ENCODE data around the gene PHF12. TPM values are rescaled to one million over a fixed set of nuclear protein-coding genes. Genes with fewer than 3 reads are reported as not detected.

PHF12 gene
- polyA plus RNA-seq, 1 donor, result 57.6 TPM

- no peak for DNase-seq
These were observed 4.8 kb upstream of the PHF12 start for GRCh38 chr17:28956112-28956511.

DNA sequence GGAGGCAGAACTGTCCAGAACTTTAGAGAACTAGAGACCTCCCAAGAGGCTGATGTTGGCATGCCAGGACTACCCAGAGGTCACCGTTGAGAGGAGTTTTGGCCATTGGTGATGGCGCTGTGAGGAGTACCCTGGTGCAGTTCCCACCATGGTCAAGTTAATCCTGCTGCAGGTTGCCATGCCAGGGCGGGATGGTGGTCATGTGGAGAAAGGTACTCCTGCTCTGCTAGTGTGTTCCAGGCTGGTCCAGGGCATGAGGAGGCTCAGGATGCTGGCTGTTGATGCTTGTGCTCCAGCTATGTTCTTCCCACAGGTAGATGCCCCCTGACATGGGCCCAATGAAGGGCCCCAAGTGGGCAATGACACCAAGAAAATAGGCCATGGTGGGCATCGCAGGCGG, 4.1 kb upstream of the PHF12 start:
- DNase-seq, result no peak

GRCh38 chr17:28954886-28955285, 3.6 kb upstream of the PHF12 start:
- no peak for DNase-seq

- DNase-seq, result peak; percentile 52
These were observed 2.3 kb upstream of the PHF12 start for GRCh38 chr17:28953444-28954118.

DNA sequence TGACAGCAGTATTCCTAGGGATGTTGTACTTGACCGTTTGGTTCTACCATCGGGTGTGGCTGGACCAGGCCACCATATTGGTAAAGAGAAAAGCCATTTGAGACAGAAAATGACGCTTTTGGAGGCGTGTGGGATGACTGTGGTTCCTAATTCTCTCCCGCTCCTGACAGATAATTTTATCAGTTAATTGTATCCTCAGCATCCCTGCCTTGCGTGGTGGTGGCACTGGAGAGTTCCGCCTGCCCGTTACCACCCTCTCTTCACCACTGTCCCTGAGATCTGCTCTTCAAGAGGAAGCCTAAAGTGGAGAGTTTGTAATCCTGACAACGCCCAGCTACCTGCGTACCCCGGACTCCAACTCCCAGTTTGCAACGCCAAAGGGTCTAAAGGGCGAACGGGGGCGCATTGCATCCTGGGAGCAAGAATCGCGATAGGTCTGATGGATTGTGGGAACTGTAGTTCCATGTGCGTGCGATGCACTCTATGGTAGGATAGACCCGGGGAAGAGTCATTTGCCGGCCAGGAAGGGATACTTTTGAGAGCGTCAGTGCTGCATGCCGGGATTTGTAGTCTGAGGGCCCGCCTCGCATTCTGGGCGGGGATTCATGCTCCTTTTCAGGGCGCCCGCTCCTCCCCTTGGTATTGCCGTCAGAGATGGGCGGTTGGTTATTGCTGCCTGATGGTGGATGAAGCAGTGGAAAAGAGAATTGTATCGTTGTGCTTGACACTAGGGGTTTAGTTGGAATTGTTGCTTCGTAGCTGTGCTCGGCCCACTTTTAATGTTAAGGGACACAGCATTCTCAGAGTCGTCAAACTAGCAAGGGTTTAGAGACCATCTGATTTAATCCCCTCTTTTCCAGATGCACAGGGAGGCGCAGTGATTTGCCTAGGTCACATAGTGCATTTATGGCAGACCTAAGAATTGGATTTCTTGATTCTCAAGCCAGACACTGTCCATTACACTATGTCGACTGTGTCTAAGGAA, 965 bp upstream of the PHF12 start:
- peak; percentile 99 for DNase-seq

DNA sequence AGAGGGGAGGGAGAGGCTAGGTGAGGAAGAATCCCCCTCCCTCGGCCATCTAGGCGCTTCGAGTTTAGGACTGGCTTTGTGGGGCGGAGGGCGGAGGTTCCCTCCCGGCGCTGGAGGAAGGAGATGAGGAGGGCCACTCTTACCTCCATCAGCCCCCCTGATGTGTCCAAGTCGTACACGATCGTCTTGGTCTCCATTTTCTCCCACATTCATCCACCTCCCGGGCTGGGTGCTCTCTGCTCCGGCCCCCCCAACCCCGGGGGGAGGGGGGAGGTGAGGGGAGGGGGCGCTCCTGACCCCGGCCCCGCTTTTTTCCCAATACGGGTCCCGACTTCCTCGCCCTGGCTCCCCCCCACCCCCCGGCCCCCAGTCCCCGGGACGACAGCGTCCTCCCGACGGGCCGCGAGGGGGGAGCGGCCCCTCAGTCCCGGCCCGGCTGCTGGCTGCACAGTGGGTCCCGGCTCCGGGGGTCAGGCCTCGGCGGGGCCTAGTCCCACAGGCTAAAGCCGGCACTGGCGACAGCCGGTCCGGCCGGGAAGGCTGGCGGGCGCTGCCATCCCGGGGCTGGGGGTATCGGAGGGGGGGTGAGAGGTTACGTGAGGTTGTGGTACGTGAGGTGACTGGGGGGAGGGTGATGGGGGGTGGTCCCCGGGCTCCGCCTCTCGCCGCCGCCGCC, 428 bp downstream of the PHF12 start:
- no peak for DNase-seq

GRCh38 chr17:28950017-28950751, 1.1 kb downstream of the PHF12 start:
- DNase-seq, result peak; percentile 49

- DNase-seq, result peak; percentile 56
These were observed 1.9 kb downstream of the PHF12 start for GRCh38 chr17:28949185-28950016.

DNA sequence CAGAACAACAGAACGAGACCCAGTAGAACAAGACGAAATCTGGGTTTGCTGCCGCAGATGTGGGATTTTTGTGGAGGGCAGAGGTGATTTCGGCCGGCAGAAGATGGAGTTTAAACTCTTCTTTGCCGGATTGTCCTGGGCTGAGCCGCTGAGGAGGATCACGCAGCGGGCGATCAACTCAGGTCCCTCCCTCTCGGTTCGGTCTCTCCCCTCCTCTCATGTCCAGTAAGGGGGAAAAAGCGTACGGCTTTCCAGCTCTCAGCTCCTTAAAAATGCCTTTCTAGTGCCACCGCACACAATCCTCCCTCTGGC, 2.5 kb downstream of the PHF12 start:
- no peak for DNase-seq

GRCh38 chr17:28948342-28948741, 3.0 kb downstream of the PHF12 start:
- DNase-seq, result no peak

DNA sequence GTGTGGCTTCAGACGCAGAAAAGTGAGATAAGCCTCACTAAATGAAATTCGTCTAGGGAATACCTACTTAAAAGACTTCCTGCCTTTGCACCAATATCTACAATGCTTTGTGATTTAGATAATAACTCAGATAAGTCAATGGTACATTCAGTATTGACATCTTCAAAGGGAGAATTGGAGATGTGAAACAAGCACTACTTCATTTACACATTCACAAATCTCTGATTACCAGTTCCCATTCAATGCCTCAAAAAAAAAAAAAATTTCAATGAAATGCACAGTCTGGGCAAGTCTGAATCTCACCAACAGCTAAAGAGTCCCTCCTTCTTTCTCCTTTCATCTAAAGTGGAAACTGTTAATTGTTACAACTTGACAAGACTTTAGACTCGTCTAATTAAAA, 3.7 kb downstream of the PHF12 start:
- no peak for DNase-seq

DNA sequence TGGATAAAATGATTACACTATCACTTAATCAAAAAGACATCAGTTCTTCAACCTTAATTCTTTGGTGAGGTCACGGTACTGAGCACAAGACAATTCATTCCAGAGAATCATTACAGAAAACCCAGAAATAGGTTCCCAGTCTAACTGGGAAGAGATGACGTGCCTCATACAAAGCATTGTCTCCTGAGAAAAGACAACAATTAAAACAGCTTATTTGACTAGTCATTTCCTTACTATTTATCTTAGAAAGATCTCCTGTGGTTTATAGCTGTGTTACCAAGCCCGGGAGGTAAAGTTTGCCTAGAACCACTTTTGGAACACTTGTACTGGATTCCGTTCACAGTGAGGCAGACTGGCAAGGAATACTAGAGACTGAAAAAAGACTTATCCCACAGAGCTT, 5.1 kb downstream of the PHF12 start:
- no peak for DNase-seq

- DNase-seq, result no peak
These were observed 6.2 kb downstream of the PHF12 start for GRCh38 chr17:28944862-28945741.

DNA sequence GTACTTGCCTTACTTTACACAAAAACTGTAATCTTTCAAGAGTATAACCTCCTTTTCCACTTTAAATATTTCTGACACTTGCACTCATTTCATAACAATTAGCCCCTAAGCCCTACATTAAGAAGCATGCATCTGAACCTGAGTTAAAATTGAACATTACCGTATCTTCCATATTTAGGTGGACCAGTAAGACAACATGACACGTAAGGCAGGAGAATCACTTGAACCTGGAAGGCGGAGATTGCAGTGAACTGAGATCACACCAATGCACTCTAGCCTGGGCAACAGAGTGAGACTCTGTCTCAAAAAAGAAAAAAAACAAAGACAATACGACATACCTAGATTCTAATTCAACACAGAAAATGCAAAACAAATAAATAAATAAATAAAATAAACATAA, 7.0 kb downstream of the PHF12 start:
- no peak for DNase-seq

- DNase-seq, result no peak
These were observed 8.4 kb downstream of the PHF12 start for GRCh38 chr17:28942925-28943324.

DNA sequence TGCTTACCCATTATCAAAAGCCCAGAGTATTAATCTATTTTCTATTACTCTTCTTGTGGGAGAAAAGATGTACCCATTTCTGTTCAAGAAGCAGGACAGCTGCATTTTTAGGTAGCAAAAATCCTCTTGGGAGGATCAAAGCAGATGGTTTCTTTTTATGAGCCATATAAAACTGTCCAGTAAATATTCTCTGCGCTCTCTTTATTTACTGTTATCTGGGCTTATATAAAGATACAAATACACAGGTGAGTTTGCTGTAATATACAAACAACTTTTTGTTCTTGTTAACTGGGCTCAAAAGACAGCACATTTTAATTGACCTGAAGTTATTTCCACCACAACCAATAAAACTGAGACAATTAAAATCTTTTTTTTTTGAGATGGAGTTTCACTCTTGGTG, 10.1 kb downstream of the PHF12 start:
- DNase-seq, result no peak

- no peak for DNase-seq
These were observed 10.6 kb downstream of the PHF12 start for GRCh38 chr17:28940675-28941074.

DNA sequence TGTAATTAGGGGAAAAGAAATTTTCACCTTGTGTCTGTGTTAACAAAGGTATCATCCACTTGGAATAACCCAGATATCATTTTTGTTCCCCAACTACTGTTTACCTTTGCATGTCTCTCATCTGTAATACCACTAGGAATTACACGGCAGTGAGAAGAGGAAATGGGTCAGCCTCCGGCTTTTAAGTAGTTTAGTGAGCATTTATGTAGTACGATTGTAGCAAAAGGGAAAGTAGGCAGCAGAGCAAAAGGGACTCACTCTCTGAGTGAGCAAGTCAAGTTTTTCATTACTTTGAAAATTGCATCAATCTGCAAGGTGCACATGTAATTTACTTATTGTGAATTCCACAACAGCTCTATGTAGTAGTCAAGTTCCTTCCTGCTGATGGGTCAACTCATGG, 11.2 kb downstream of the PHF12 start:
- no peak for DNase-seq

- no peak for DNase-seq
These were observed 12.8 kb downstream of the PHF12 start for GRCh38 chr17:28938552-28938951.

DNA sequence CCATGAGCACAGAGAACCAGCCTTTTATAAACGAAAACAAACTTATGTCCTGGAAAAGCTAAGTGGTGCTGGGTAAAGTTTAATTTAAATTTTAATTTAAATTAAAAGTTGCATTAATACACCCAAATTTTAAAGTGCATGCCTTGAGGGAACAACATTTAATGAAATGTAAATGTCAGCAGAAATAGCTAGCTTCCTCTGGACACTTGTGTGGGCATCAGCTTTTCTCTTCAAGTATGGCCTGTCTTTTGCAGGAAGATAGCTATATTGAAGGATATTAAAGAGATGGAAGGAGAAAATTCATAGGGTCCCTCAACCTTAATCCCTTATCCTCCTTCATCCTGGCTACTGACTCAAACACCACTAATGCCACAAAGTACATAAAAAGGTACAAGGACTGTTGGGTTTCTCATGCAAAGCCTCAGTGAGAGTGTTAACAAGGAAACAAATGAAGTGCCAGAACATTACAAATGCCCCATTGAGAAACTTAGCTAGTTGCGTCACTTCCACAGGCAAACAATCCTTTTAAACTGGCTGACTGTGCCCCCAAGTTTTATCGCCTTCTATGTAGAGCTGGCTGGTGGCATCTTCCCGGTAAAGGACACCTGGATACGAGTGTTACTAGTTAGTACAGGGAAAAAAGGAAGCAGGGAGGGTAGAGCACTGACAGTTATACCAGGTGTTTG, 14.1 kb downstream of the PHF12 start:
- no peak for DNase-seq

Data from left kidney (tissue), 2 donors.